GM12878 (cell line): ENCODE results near the gene SNRPD2. TPM values are rescaled to one million over a fixed set of nuclear protein-coding genes. Genes with fewer than 3 reads are reported as not detected.

Experiments used
- ATAC-seq: fragments of 200-7000 bp; cut with Tn5 transposase; 3 replicates; pipeline ENCODE4 v1.9.1; 2020; ENCODE audit warnings: mild to moderate bottlenecking, moderate library complexity
- BruUV-seq: library from RNA; stranded (reverse); fragments of 400-500 nt; replicated peaks from 2 replicates; lab custom pipeline; 2021; lab: Mats Ljungman, UMichigan
- CTCF ChIA-PET: fragments of 300-600 bp; sonication (Branson Sonifier 250); formaldehyde crosslinking; extraction: SDS; loops from one replicate; lab custom pipeline; 2021; ENCODE audit warnings: inconsistent platforms; lab: Yijun Ruan, JAX
- POLR2A ChIA-PET: fragments of 350-600 bp; formaldehyde crosslinking; extraction: SDS; loops from one replicate; lab custom pipeline; 2021; ENCODE audit warnings: inconsistent platforms; lab: Charles Lee
- RAD21 ChIA-PET: fragments of 300-600 bp; sonication (Branson Sonifier 250); formaldehyde crosslinking; loops from one replicate; lab custom pipeline; 2023; ENCODE audit warnings: antibody characterized with exemption; ENCODE audit not compliant: unreplicated experiment; lab: Charles Lee
- SMC1A ChIA-PET: fragments of 300-600 bp; sonication (Branson Sonifier 250); formaldehyde crosslinking; loops from one replicate; lab custom pipeline; 2023; ENCODE audit not compliant: unreplicated experiment, uncharacterized antibody; lab: Charles Lee
- DNase-seq: peaks from one replicate; pipeline ENCODE4 v3.0.0-alpha.2; 2011; ENCODE audit warnings: low read depth, low spot score
- FAIRE-seq: peaks from 3 replicates; lab custom pipeline; 2011; peaks lifted over from hg19 to GRCh38; lab: Jason Lieb, UNC
- H2AFZ ChIP-seq: 2 replicates; pipeline ENCODE4 v1.6.0; 2011; ENCODE audit warnings: low read depth, low read length, control low read depth; ENCODE audit not compliant: control insufficient read depth
- H3K27ac ChIP-seq: 2 replicates; pipeline ENCODE4 v1.5.1; 2011; ENCODE audit warnings: control low read depth; ENCODE audit not compliant: control insufficient read depth, insufficient read depth
- H3K27me3 ChIP-seq, 2 experiments: replicated peaks in 1 of 2; 2 replicates each; pipeline versions ENCODE4 v1.6.0 to v1.6.1; 2011; ENCODE audit warnings: low read length in 1 of 2; ENCODE audit not compliant: control insufficient read depth in 2 of 2, insufficient read depth in 2 of 2
- H3K36me3 ChIP-seq, 2 experiments: 2 replicates each; pipeline ENCODE4 v1.5.1; 2011; ENCODE audit warnings: low read length in 1 of 2; ENCODE audit not compliant: control insufficient read depth in 2 of 2, insufficient read depth in 2 of 2
- H3K4me1 ChIP-seq: 2 replicates; pipeline ENCODE4 v1.6.1; 2011; ENCODE audit warnings: mild to moderate bottlenecking, low read length, moderate library complexity, mixed read lengths; ENCODE audit not compliant: control insufficient read depth, insufficient read depth
- H3K4me2 ChIP-seq: 2 replicates; pipeline ENCODE4 v1.6.0; 2011; ENCODE audit warnings: control low read depth; ENCODE audit not compliant: control insufficient read depth, insufficient read depth
- H3K4me3 ChIP-seq: fragments of 200-600 bp; sonication (generic); 2 replicates; pipeline ENCODE4 v1.5.1; 2016
- H3K79me2 ChIP-seq: 2 replicates; pipeline ENCODE4 v1.6.0; 2011; ENCODE audit warnings: low read length; ENCODE audit not compliant: control insufficient read depth, insufficient read depth
- H3K9ac ChIP-seq: 2 replicates; pipeline ENCODE4 v1.8.0; 2011; ENCODE audit warnings: low read length, control low read depth, mixed read lengths; ENCODE audit not compliant: control insufficient read depth, insufficient read depth
- H3K9me3 ChIP-seq: replicated peaks from 3 replicates; pipeline ENCODE4 v1.5.1; 2011; ENCODE audit warnings: mild to moderate bottlenecking, low read length; ENCODE audit not compliant: control insufficient read depth, insufficient read depth
- H4K20me1 ChIP-seq: 2 replicates; pipeline ENCODE4 v1.6.0; 2011; ENCODE audit not compliant: control insufficient read depth, insufficient read depth
- BCL3 ChIP-seq: IDR thresholded peaks from 2 replicates; pipeline ENCODE4 v1.6.1; 2011; ENCODE audit warnings: borderline replicate concordance, low read depth, mild to moderate bottlenecking, moderate library complexity, low read length; ENCODE audit not compliant: insufficient read depth, poor library complexity, severe bottlenecking
- CBFB ChIP-seq: IDR thresholded peaks from 2 replicates; pipeline ENCODE4 v1.6.1; 2016; ENCODE audit warnings: antibody characterized with exemption, low read depth
- EGR1 ChIP-seq, 2 experiments: IDR thresholded peaks; 1 replicate in 1 of 2; 2 replicates in 1 of 2; pipeline ENCODE4 v1.6.1; 2011 to 2012; ENCODE audit warnings: low read depth in 2 of 2, low read length in 2 of 2, borderline replicate concordance in 1 of 2, mild to moderate bottlenecking in 1 of 2, moderate library complexity in 1 of 2
- ETV6 ChIP-seq, 2 experiments: fragments of 450-650 bp in 1 of 2; IDR thresholded peaks in 1 of 2; conservative IDR thresholded peaks in 1 of 2; 2 replicates each; pipeline ENCODE4 v1.6.1; 2014; ENCODE audit warnings: antibody characterized with exemption in 1 of 2, borderline replicate concordance in 1 of 2, low read depth in 1 of 2, mild to moderate bottlenecking in 1 of 2, moderate library complexity in 1 of 2
- HDGF ChIP-seq: fragments of 450-650 bp; IDR thresholded peaks from 2 replicates; pipeline ENCODE4 v1.6.1; 2016; ENCODE audit warnings: antibody characterized with exemption
- IRF5 ChIP-seq: fragments of 450-650 bp; IDR thresholded peaks from 2 replicates; pipeline ENCODE4 v1.6.1; 2017; ENCODE audit warnings: borderline replicate concordance
- KAT2A ChIP-seq: conservative IDR thresholded peaks from 2 replicates; pipeline ENCODE4 v1.6.1; 2011; ENCODE audit warnings: low read depth, low read length; ENCODE audit not compliant: control insufficient read depth
- PBX3 ChIP-seq: IDR thresholded peaks from 2 replicates; pipeline ENCODE4 v1.6.1; 2011; ENCODE audit warnings: mild to moderate bottlenecking, low read depth, low read length, moderate library complexity; ENCODE audit not compliant: insufficient replicate concordance
- PML ChIP-seq: IDR thresholded peaks from 2 replicates; pipeline ENCODE4 v1.6.1; 2012; ENCODE audit warnings: low read length, inconsistent platforms
- RELB ChIP-seq: fragments of 450-650 bp; IDR thresholded peaks from 2 replicates; pipeline ENCODE4 v1.6.1; 2017; ENCODE audit warnings: low read depth, mild to moderate bottlenecking, moderate library complexity
- ZBTB11 ChIP-seq: fragments of 450-650 bp; formaldehyde crosslinking; IDR thresholded peaks from 2 replicates; pipeline ENCODE4 v1.5.0; 2022; ENCODE audit warnings: mild to moderate bottlenecking, missing genetic modification characterization
- WGBS: methylation state at CpG from one replicate; pipeline ENCODE4 v1.1.6; 2016; ENCODE audit warnings: low lambda C conversion rate; ENCODE audit not compliant: insufficient replicate concordance, insufficient coverage; ENCODE audit errors: missing lambda C conversion rate; 5-methylcytosine and 5-hydroxymethylcytosine counted together
- in situ Hi-C: fragments of 300-500 bp; cut with MboI; formaldehyde crosslinking; loops from 9 replicates; pipeline ENCODE4 v1.14.3; 2018; ENCODE audit warnings: mixed read lengths
- intact Hi-C: fragments of 100-400 bp; cut with micrococcal nuclease; formaldehyde crosslinking; loops from one replicate; pipeline ENCODE4 v1.14.2; 2022; ENCODE audit not compliant: unreplicated experiment
- polyA plus RNA-seq, 11 experiments: library from polyadenylated mRNA; depleted of rRNA in 4 of 11; unstranded in 6 of 11; stranded (reverse) in 5 of 11; fragments of >200 nt; fragmentation: Nextera tagmentation in 4 of 11; fragmentation: Illumina TruSeq in 1 of 11; extraction: Ambion mirVana in 4 of 11; extraction: Trizol in 1 of 11; gene quantifications; 1 replicate in 1 of 11; 2 replicates in 10 of 11; pipeline versions ENCODE4 v1.2.1 to v1.2.3, GENCODE V29; 2011 to 2016; ENCODE audit warnings: inconsistent platforms in 2 of 11, missing spikeins in 2 of 11, low read depth in 1 of 11
- total RNA-seq, 4 experiments: library from RNA; depleted of rRNA in 3 of 4; stranded (reverse); fragments of >200 nt in 3 of 4; fragmentation: Illumina TruSeq in 1 of 4; extraction: Trizol in 1 of 4; gene quantifications; 2 replicates each; pipeline versions ENCODE4 v1.2.1 to v1.2.3, GENCODE V29; 2013 to 2021

Gene SNRPD2
- total and polyA plus RNA-seq, 10 of the 15 experiments (the other 5 are each of a cell fraction or from before 2014, with no cell fraction given) = 526 to 3,621 (median 951) TPM

GRCh38 chr19:45667620-45668341 lies 24.0 kb downstream of the SNRPD2 start, which contains the start of gene GIPR:
TSS of gene GIPR (plus strand) at chr19:45668221. CDS start at chr19:45669521, 1,300 bp downstream.
- intact Hi-C loops = loop anchor here (2.0 kb wide), 1 partner anchor 23 kb away; no protein-coding TSS in a partner anchor
- FAIRE-seq = peak; percentile 38
- TF ChIP-seq EGR1 (IDR thresholded peaks at IDR 0.05; ENCODE audit: borderline replicate concordance in 1 of 2, low read depth in 2 of 2, low read length in 2 of 2) = 0 out of 3 replicates have a peak, but pooled peaks of 1 of the 2 experiments have one; percentile 12
- TF ChIP-seq CBFB = 0 out of 2 replicates have a peak, but pooled peaks have one; percentile 8
- peak; percentile 76 for TF ChIP-seq PBX3
- TF ChIP-seq ZBTB11 (CRISPR knock-in tag) = no peak
- TF ChIP-seq HDGF = peak; percentile 77; the same call in 1 of the 2 replicates
- no peak for TF ChIP-seq IRF5
- peak; percentile 99 for TF ChIP-seq BCL3
- TF ChIP-seq KAT2A = no peak
- no peak for TF ChIP-seq ETV6 (conservative IDR thresholded peaks at IDR 0.05 in 1 of 2, IDR thresholded peaks at IDR 0.05 in 1 of 2; ENCODE audit: borderline replicate concordance in 1 of 2, low read depth in 1 of 2)
- no peak for TF ChIP-seq PML
- TF ChIP-seq RELB = no peak

More at GRCh38 chr19:45667620-45668341, 24.0 kb downstream of the SNRPD2 start, which contains the start of gene GIPR:
- peak; percentile 72 for ATAC-seq
- H3K36me3 ChIP-seq = no peaks in the 10 kb centered on the region; a peak in 1 of 4 replicates
- peak within 1 kb of the TSS; percentile 82 for H3K9ac ChIP-seq
- H3K4me1 ChIP-seq = peaks cover 9% of the 10 kb centered on the region
- H3K27ac ChIP-seq = peak within 1 kb of the TSS; percentile 88
- H3K4me2 ChIP-seq = peak within 1 kb of the TSS; percentile 73
- POLR2A ChIA-PET = interaction anchor here (0.6 to 2.1 kb wide), 10 partner anchors 13 to 173 kb away, joined by 3 to 20 read pairs (median 4); partner anchors contain the start of gene OPA3
- H2AFZ ChIP-seq = peak within 1 kb of the TSS; percentile 96
- peak within 1 kb of the TSS; percentile 94 for H3K4me3 ChIP-seq
- no peaks in the 10 kb centered on the region for H3K27me3 ChIP-seq
- in situ Hi-C loops = no loop called here
- no TSS peak for BruUV-seq
- H3K9me3 ChIP-seq = no peaks in the 10 kb centered on the region
- no peak for DNase-seq
- SMC1A ChIA-PET = interaction anchor here (0.5 to 2.7 kb wide), 4 partner anchors 10 to 179 kb away, joined by 3 to 15 read pairs (median 4); partner anchors contain the start of genes QPCTL and SNRPD2
- CTCF ChIA-PET = interaction anchor here (0.7 to 2.0 kb wide), 10 partner anchors 10 to 189 kb away, joined by 3 to 8 read pairs (median 3); partner anchors contain the start of genes EML2, QPCTL and SNRPD2
- H4K20me1 ChIP-seq = no peaks in the 10 kb centered on the region
- peaks cover 20% of the 10 kb centered on the region for H3K79me2 ChIP-seq
- WGBS = 21% methylated on average over 15 of the region's 15 CpGs
- RAD21 ChIA-PET = interaction anchor here (1.6 to 4.0 kb wide), 8 partner anchors 10 to 62 kb away, joined by 4 to 47 read pairs (median 6); partner anchors contain the start of genes QPCTL and SNRPD2
